Measurements from ENCODE around the gene COL11A2. TPM values are rescaled to one million over a fixed set of nuclear protein-coding genes. Genes with fewer than 3 reads are reported as not detected.

COL11A2 gene
- total RNA-seq (1 to 10 TPM in 3 of 5 experiments, under 1 TPM in 2; 0.51 to 3.5 (median 2.5) TPM), polyA plus RNA-seq (under 1 TPM in 1 of 2 donors, not detected in 1; 0.26 TPM), total RNA-seq (6.9 reads per million, percentile 29 among the genes with 10 or more reads in this experiment)

DNA sequence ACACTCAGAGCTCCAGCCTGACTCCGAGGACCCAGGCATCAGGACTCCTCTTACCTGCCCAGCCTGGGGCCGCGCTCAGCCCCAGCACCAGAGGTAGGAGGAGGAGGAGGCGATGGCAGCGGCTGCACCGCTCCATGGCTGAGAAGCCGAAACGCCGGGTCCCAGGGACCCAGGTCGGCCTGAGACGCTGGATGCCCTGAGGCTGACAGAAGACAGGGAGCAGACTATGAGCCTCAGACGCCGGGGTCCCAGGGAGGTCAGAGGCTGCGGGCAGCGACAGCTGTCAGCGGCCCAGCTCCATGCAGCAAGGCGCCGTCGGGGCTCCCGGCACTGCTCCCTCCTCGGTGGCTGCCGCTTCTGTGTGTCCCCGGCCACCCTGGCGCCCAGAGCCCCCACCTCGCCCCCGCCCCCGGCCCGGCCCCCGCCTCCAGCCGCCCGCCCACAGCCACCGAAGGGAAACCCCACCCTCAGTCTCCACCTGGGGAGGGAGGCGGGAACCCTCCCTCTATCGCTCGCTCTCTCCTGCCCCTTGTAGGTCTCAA is at the start of gene COL11A2:
TSS of gene COL11A2 (minus strand) at position 363 of the 542 bp plus-strand sequence. CDS start at position 136, 227 bp downstream.
- peaks cover 22 to 44% (median 26%) of the 10 kb centered on the region in 5 donors for H3K27me3 Mint-ChIP-seq
- peaks cover 0 to 7% of the 10 kb centered on the region in 2 donors for H3K4me1 ChIP-seq (ENCODE audit: control insufficient read depth in 2 of 2, insufficient read depth in 2 of 2, low read length in 2 of 2)
- peak within 1 kb of the TSS; percentile 53 for H3K4me3 ChIP-seq (ENCODE audit: low read length)
- H3K27ac ChIP-seq (ENCODE audit: low read depth, low read length): peak within 1 kb of the TSS; percentile 62
- peaks cover 9 to 27% (median 18%) of the 10 kb centered on the region in 7 donors for H3K4me1 Mint-ChIP-seq
- ATAC-seq (peak; percentile 71), DNase-seq (peak in 3 of 9 donors; percentile 25 to 48 (median 29))
- peaks cover 9 to 31% (median 14%) of the 10 kb centered on the region in 5 donors for H3K36me3 Mint-ChIP-seq
- peak within 1 kb of the TSS in 7 of 9 donors; percentile 36 to 86 (median 76) for H3K27ac Mint-ChIP-seq
- peaks cover 0 to 1% (median 0%) of the 10 kb centered on the region in 11 donors for H3K9me3 Mint-ChIP-seq
- H3K27me3 ChIP-seq (ENCODE audit: control insufficient read depth in 2 of 2, insufficient read depth in 2 of 2, low read length in 2 of 2): peaks cover 0 to 3% of the 10 kb centered on the region in 2 donors
- H3K36me3 ChIP-seq (ENCODE audit: control insufficient read depth in 2 of 3, insufficient read depth in 3 of 3, low read length in 3 of 3): peaks cover 8 to 30% (median 17%) of the 10 kb centered on the region in 3 experiments
- CTCF ChIA-PET: no interaction called here
- H3K9me3 ChIP-seq (ENCODE audit: control insufficient read depth in 2 of 3, low read length in 3 of 3): no peaks in the 10 kb centered on the region
- H3K4me3 Mint-ChIP-seq: peak within 1 kb of the TSS; percentile 29 to 92 (median 88)
- intact Hi-C loops (cut with micrococcal nuclease): loop anchor here in 1 of 2 donors (1.0 kb wide), 2 partner anchors 8 to 9 kb away; partner anchors contain the start of genes RXRB and SLC39A7
- POLR2A ChIA-PET: interaction anchor here (0.5 to 1.7 kb wide), 5 partner anchors 8 to 48 kb away, joined by 3 to 11 read pairs (median 3); partner anchors contain the start of gene RING1

DNA sequence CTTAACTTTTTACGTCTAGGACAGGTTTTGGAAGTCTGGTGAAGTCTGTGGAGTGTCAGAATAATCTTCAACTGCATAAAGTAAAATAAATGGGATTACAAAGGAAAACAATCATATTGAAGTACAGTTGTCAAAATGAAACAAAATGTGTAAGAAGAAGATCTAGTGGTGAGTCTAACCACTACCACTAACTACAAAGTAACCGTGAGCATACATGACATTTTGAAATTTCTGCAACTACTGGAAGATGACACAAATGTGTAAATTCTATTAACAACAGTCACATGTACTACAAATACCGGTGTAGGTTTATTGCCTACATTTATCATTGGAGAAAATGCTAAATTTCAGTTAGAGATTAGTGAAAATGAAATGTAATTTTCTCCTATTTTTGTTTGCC is 49.7 kb upstream of the COL11A2 start:
- Mint-ChIP-seq H3K36me3 (no peaks in the 10 kb centered on the region), H3K4me1 (peaks cover 2 to 11% (median 7%) of the 10 kb centered on the region in 7 donors), H3K4me3 (peak overlapping the region in 6 of 10 donors; percentile 6 to 49 (median 28)), H3K27me3 (peaks cover 0 to 38% (median 5%) of the 10 kb centered on the region in 5 donors), H3K9me3 (no peaks in the 10 kb centered on the region), H3K27ac (peak overlapping the region in 4 of 9 donors; percentile 8 to 67 (median 17))
- H3K27ac ChIP-seq (ENCODE audit: low read depth, low read length): no peak overlapping the region
- DNase-seq (peak in 2 of 9 donors; percentile 7 to 11), ATAC-seq (no peak)
- ChIA-PET POLR2A (no interaction called here), CTCF (no interaction called here)
- intact Hi-C loops (cut with micrococcal nuclease): no loop called here
- no peaks in the 10 kb centered on the region for H3K27me3 ChIP-seq (ENCODE audit: control insufficient read depth in 2 of 2, insufficient read depth in 2 of 2, low read length in 2 of 2)
- no peaks in the 10 kb centered on the region for H3K36me3 ChIP-seq (ENCODE audit: control insufficient read depth in 2 of 3, insufficient read depth in 3 of 3, low read length in 3 of 3)
- no peaks in the 10 kb centered on the region for H3K9me3 ChIP-seq (ENCODE audit: control insufficient read depth in 2 of 3, low read length in 3 of 3)
- H3K4me1 ChIP-seq (ENCODE audit: control insufficient read depth in 2 of 2, insufficient read depth in 2 of 2, low read length in 2 of 2): no peaks in the 10 kb centered on the region
- no peak overlapping the region for H3K4me3 ChIP-seq (ENCODE audit: low read length)

DNA sequence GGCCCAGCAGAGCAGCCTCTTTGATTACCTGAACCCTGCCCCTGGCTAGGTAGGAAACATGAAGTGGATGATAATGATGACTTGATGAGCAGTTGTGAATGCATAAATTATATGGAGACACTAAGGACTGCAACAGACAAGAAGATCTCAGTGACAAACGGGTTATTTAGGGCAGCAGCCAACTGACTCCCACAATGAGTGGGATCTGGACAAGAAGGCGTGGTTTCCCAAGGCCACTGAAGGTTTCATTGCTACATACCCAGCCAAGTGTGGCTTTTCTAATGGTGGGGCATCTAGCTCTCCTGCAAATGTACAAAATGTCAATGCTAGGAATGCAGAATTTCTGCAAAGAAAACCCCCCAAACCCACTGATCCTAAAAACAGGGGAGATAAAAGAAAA is 45.5 kb upstream of the COL11A2 start:
- CTCF ChIA-PET: no interaction called here
- DNase-seq (no peak), ATAC-seq (no peak)
- intact Hi-C loops (cut with micrococcal nuclease): no loop called here
- no peaks in the 10 kb centered on the region for H3K9me3 ChIP-seq (ENCODE audit: control insufficient read depth in 2 of 3, low read length in 3 of 3)
- Mint-ChIP-seq H3K27me3 (peaks cover 14 to 52% (median 22%) of the 10 kb centered on the region in 5 donors), H3K4me1 (peaks cover 2 to 11% (median 7%) of the 10 kb centered on the region in 7 donors), H3K36me3 (no peaks in the 10 kb centered on the region), H3K4me3 (no peak overlapping the region), H3K9me3 (no peaks in the 10 kb centered on the region), H3K27ac (no peak overlapping the region)
- POLR2A ChIA-PET: interaction anchor here (0.6 to 1.3 kb wide), 2 partner anchors 29 to 236 kb away, joined by 3 to 4 read pairs; no protein-coding TSS in a partner anchor
- H3K4me1 ChIP-seq (ENCODE audit: control insufficient read depth in 2 of 2, insufficient read depth in 2 of 2, low read length in 2 of 2): no peaks in the 10 kb centered on the region
- H3K27ac ChIP-seq (ENCODE audit: low read depth, low read length): no peak overlapping the region
- no peak overlapping the region for H3K4me3 ChIP-seq (ENCODE audit: low read length)
- no peaks in the 10 kb centered on the region for H3K36me3 ChIP-seq (ENCODE audit: control insufficient read depth in 2 of 3, insufficient read depth in 3 of 3, low read length in 3 of 3)
- H3K27me3 ChIP-seq (ENCODE audit: control insufficient read depth in 2 of 2, insufficient read depth in 2 of 2, low read length in 2 of 2): no peaks in the 10 kb centered on the region

GRCh38 chr6:33236852-33237251 is 44.6 kb upstream of the COL11A2 start:
- intact Hi-C loops (cut with micrococcal nuclease): no loop called here
- Mint-ChIP-seq H3K4me3 (no peak overlapping the region), H3K27me3 (peaks cover 15 to 51% (median 22%) of the 10 kb centered on the region in 5 donors), H3K4me1 (peaks cover under 1 to 4% (median 3%) of the 10 kb centered on the region in 7 donors), H3K36me3 (no peaks in the 10 kb centered on the region), H3K9me3 (no peaks in the 10 kb centered on the region), H3K27ac (peak overlapping the region in 1 of 9 donors; percentile 32)
- Histone ChIP-seq H3K27ac (ENCODE audit: low read depth, low read length) (no peak overlapping the region), H3K27me3 (ENCODE audit: control insufficient read depth in 2 of 2, insufficient read depth in 2 of 2, low read length in 2 of 2) (no peaks in the 10 kb centered on the region), H3K9me3 (ENCODE audit: control insufficient read depth in 2 of 3, low read length in 3 of 3) (no peaks in the 10 kb centered on the region), H3K4me3 (ENCODE audit: low read length) (no peak overlapping the region), H3K4me1 (ENCODE audit: control insufficient read depth in 2 of 2, insufficient read depth in 2 of 2, low read length in 2 of 2) (no peaks in the 10 kb centered on the region), H3K36me3 (ENCODE audit: control insufficient read depth in 2 of 3, insufficient read depth in 3 of 3, low read length in 3 of 3) (no peaks in the 10 kb centered on the region)
- ATAC-seq (no peak), DNase-seq (no peak)
- ChIA-PET CTCF (no interaction called here), POLR2A (interaction anchor here (1.4 kb wide), 1 partner anchor 12 kb away, joined by 5 read pairs; no protein-coding TSS in a partner anchor)

GRCh38 chr6:33236328-33236727 is 44.1 kb upstream of the COL11A2 start:
- Mint-ChIP-seq H3K4me3 (no peak overlapping the region), H3K9me3 (no peaks in the 10 kb centered on the region), H3K4me1 (no peaks in the 10 kb centered on the region), H3K36me3 (no peaks in the 10 kb centered on the region), H3K27ac (peak overlapping the region in 1 of 9 donors; percentile 6), H3K27me3 (peaks cover 21 to 54% (median 25%) of the 10 kb centered on the region in 5 donors)
- H3K4me3 ChIP-seq (ENCODE audit: low read length): no peak overlapping the region
- H3K4me1 ChIP-seq (ENCODE audit: control insufficient read depth in 2 of 2, insufficient read depth in 2 of 2, low read length in 2 of 2): no peaks in the 10 kb centered on the region
- no peaks in the 10 kb centered on the region for H3K36me3 ChIP-seq (ENCODE audit: control insufficient read depth in 2 of 3, insufficient read depth in 3 of 3, low read length in 3 of 3)
- ChIA-PET POLR2A (interaction anchor here (1.4 kb wide), 2 partner anchors 13 to 28 kb away, joined by 4 to 5 read pairs; partner anchors contain the start of gene RING1), CTCF (interaction anchor here (1.6 kb wide), 1 partner anchor 12 kb away, joined by 5 read pairs; no protein-coding TSS in a partner anchor)
- intact Hi-C loops (cut with micrococcal nuclease): no loop called here
- no peaks in the 10 kb centered on the region for H3K9me3 ChIP-seq (ENCODE audit: control insufficient read depth in 2 of 3, low read length in 3 of 3)
- no peak for DNase-seq
- H3K27ac ChIP-seq (ENCODE audit: low read depth, low read length): no peak overlapping the region
- no peak for ATAC-seq
- no peaks in the 10 kb centered on the region for H3K27me3 ChIP-seq (ENCODE audit: control insufficient read depth in 2 of 2, insufficient read depth in 2 of 2, low read length in 2 of 2)

DNA sequence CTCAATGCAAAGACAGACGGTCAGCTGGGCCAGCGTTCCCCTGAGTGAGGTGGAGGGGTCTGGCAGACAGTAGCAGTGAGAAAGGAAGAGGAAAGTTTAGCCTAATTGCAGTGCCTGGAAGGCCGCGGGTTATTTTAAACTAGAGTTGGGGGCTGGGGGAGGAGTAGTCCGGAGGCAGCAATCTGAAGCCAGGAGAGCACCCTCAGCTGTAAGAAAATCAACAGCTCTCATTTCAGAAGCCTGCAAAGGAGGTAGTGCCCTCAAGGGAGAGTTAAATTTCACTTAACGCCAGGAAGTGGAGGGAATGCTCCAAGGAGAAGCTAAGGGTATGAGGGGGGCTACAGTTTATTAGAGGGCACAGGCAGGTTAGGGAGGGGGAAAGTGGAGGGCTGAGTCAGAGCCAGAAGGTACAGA is 43.0 kb upstream of the COL11A2 start:
- H3K4me3 Mint-ChIP-seq: no peak overlapping the region
- no peaks in the 10 kb centered on the region for H3K36me3 ChIP-seq (ENCODE audit: control insufficient read depth in 2 of 3, insufficient read depth in 3 of 3, low read length in 3 of 3)
- no peak overlapping the region for H3K27ac ChIP-seq (ENCODE audit: low read depth, low read length)
- ATAC-seq (no peak), DNase-seq (no peak)
- ChIA-PET POLR2A (interaction anchor here (1.4 kb wide), 2 partner anchors 14 to 27 kb away, joined by 4 to 5 read pairs; partner anchors contain the start of gene RING1), CTCF (interaction anchor here (1.6 kb wide), 1 partner anchor 13 kb away, joined by 5 read pairs; no protein-coding TSS in a partner anchor)
- no peak overlapping the region for H3K27ac Mint-ChIP-seq
- no peaks in the 10 kb centered on the region for H3K27me3 ChIP-seq (ENCODE audit: control insufficient read depth in 2 of 2, insufficient read depth in 2 of 2, low read length in 2 of 2)
- no peaks in the 10 kb centered on the region for H3K9me3 Mint-ChIP-seq
- no peak overlapping the region for H3K4me3 ChIP-seq (ENCODE audit: low read length)
- no peaks in the 10 kb centered on the region for H3K9me3 ChIP-seq (ENCODE audit: control insufficient read depth in 2 of 3, low read length in 3 of 3)
- H3K4me1 ChIP-seq (ENCODE audit: control insufficient read depth in 2 of 2, insufficient read depth in 2 of 2, low read length in 2 of 2): no peaks in the 10 kb centered on the region
- intact Hi-C loops (cut with micrococcal nuclease): no loop called here
- peaks cover 23 to 58% (median 28%) of the 10 kb centered on the region in 5 donors for H3K27me3 Mint-ChIP-seq
- no peaks in the 10 kb centered on the region for H3K36me3 Mint-ChIP-seq
- H3K4me1 Mint-ChIP-seq: no peaks in the 10 kb centered on the region
